Measurements from ENCODE around the gene CUZD1.

Gene CUZD1

DNA sequence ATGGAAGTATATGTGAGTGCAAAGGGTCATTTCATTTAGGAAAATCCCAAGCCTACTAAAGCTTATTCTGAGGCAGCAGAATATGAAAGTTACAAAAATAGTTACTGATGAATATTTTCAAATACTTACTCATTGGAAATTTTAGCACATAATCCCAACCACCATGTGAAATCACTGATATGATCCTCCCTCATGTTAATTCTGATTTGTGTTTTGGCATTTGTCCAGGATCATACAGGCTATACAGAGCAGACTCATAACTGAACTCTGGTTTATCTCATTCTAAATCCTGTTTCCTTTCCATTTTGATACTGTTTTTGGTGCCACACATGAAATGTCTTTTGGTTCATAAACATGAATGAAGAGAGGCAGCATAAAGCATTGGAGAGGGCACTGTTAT, 37.1 kb upstream of the CUZD1 start:
- TF ChIP-seq EZH2phosphoT487 (IDR thresholded peaks at IDR 0.05; ENCODE audit: borderline replicate concordance), result no peak
- TF ChIP-seq, protein P1, sequence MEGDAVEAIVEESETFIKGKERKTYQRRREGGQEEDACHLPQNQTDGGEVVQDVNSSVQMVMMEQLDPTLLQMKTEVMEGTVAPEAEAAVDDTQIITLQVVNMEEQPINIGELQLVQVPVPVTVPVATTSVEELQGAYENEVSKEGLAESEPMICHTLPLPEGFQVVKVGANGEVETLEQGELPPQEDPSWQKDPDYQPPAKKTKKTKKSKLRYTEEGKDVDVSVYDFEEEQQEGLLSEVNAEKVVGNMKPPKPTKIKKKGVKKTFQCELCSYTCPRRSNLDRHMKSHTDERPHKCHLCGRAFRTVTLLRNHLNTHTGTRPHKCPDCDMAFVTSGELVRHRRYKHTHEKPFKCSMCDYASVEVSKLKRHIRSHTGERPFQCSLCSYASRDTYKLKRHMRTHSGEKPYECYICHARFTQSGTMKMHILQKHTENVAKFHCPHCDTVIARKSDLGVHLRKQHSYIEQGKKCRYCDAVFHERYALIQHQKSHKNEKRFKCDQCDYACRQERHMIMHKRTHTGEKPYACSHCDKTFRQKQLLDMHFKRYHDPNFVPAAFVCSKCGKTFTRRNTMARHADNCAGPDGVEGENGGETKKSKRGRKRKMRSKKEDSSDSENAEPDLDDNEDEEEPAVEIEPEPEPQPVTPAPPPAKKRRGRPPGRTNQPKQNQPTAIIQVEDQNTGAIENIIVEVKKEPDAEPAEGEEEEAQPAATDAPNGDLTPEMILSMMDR (conservative IDR thresholded peaks at IDR 0.05; ENCODE audit: low read length), result no peak
- Histone ChIP-seq H3K4me3 (ENCODE audit: low read length, poor library complexity, severe bottlenecking) (no peak overlapping the region), H3K4me1 (ENCODE audit: insufficient read depth, low read length, poor library complexity, severe bottlenecking) (peaks cover 21% of the 10 kb centered on the region), H3K36me3 (ENCODE audit: insufficient read depth, low read length) (no peaks in the 10 kb centered on the region), H2AFZ (ENCODE audit: low read length) (no peak overlapping the region), H3K9ac (ENCODE audit: low read depth, low read length, poor library complexity, severe bottlenecking) (no peak overlapping the region), H3K4me2 (ENCODE audit: low read depth, low read length, poor library complexity, severe bottlenecking) (peak overlapping the region; percentile 14), H3K9me3 (ENCODE audit: insufficient read depth, low read depth, low read length) (no peaks in the 10 kb centered on the region), H3K9me2 (replicated peaks; ENCODE audit: low read depth, low read length) (no peaks in the 10 kb centered on the region), H3K27me3 (ENCODE audit: insufficient read depth, low read length, poor library complexity, severe bottlenecking) (no peaks in the 10 kb centered on the region), H4K20me1 (ENCODE audit: insufficient read depth, low read length, poor library complexity, severe bottlenecking) (peaks cover 11% of the 10 kb centered on the region), H3K79me2 (ENCODE audit: insufficient read depth, low read length) (peaks cover 27% of the 10 kb centered on the region), H3F3A (ENCODE audit: low read depth) (no peaks in the 10 kb centered on the region)

DNA sequence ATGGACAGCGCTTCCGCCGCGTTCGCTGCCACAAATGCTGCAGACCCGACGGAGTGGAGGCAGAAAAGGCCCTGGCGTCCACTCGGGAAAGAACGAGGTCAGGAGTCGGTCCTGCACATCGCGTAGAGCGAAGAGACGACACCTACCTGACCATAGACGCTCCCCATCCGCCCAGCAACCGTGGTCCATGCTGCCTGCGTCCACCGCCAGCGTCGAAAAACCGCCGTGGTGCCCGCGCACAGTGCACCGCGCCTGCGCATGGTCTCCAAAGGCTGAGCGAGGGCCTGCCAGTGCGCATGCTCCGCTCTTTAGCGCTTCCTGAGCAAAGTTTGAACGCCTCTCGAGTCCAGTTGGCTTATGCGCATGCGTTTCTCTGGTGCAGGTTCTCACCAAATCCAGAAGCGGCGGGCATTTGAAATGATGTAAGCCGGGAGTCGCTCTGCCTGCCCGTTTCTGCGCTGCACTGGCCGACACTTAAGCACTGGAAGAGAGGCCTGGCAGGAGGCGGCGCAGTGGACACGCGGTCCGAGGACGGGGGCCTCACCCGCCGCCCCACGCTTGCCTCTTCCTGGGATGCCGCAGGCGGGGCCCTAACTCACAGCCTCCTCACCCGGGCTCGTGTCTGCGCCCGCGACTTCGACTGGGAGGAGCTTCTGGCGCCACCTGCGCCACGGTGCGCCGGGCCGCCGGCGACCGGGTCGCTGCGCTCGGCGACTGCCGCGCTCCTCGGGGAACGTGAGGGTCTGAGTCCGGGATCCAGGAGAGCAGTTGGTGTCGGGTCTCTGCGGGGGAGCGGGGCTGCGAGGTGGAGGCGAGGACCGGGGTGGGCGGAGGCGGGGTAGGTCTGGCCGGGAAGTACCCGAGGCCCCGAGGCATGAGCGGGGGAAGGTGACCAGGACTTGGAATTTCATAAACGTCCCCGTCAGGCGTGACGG, 33.9 kb upstream of the CUZD1 start, which contains the start of gene FAM24B:
TSS of gene FAM24B (minus strand) at position 243 of the 935 bp plus-strand sequence. CDS start 29,066 bp downstream, outside the sequence.
- no peaks in the 10 kb centered on the region for H3K36me3 ChIP-seq (ENCODE audit: insufficient read depth, low read length)
- H3F3A ChIP-seq (ENCODE audit: low read depth), result no peaks in the 10 kb centered on the region; the same call in 1 of the 2 replicates
- H3K27me3 ChIP-seq (ENCODE audit: insufficient read depth, low read length, poor library complexity, severe bottlenecking), result no peaks in the 10 kb centered on the region
- no peaks in the 10 kb centered on the region for H3K9me3 ChIP-seq (ENCODE audit: insufficient read depth, low read depth, low read length)
- peaks cover 59% of the 10 kb centered on the region for H3K79me2 ChIP-seq (ENCODE audit: insufficient read depth, low read length)
- H3K9me2 ChIP-seq (replicated peaks; ENCODE audit: low read depth, low read length), result no peaks in the 10 kb centered on the region
- H3K4me1 ChIP-seq (ENCODE audit: insufficient read depth, low read length, poor library complexity, severe bottlenecking), result peaks cover 42% of the 10 kb centered on the region
- peak within 1 kb of the TSS; percentile 96 for H3K4me2 ChIP-seq (ENCODE audit: low read depth, low read length, poor library complexity, severe bottlenecking)
- TF ChIP-seq, protein P1 (conservative IDR thresholded peaks at IDR 0.05; ENCODE audit: low read length), result no peak
- no peak for TF ChIP-seq EZH2phosphoT487 (IDR thresholded peaks at IDR 0.05; ENCODE audit: borderline replicate concordance)
- H4K20me1 ChIP-seq (ENCODE audit: insufficient read depth, low read length, poor library complexity, severe bottlenecking), result peaks cover 30% of the 10 kb centered on the region
- H2AFZ ChIP-seq (ENCODE audit: low read length), result peak within 1 kb of the TSS; percentile 95
- peak within 1 kb of the TSS; percentile 93 for H3K9ac ChIP-seq (ENCODE audit: low read depth, low read length, poor library complexity, severe bottlenecking)
- H3K4me3 ChIP-seq (ENCODE audit: low read length, poor library complexity, severe bottlenecking), result peak within 1 kb of the TSS; percentile 99

DNA sequence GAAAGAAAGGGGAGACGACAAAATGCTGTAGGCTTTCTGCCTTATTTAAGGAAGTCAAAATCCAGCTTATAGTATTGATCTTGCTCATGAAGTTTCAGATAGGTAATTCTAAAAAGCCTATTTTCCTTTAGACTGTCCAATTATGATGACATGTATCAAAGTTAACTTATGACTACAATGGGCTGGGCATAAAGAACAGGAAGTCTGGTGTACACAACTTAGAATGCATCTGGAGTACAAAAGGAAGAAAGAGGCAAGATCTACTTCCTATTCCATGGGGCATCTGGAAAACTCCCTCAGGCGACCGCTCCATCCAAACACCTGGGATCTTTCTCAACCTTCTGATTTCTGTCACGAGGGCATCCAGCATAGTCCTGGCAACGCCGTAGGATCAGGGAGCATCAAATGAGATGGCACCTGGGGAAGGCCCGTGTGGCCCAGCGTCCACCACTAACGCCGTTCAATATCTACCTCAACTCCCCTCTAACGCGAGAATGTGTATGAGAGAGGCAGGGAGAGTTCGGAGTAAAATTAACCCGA, 33.2 kb upstream of the CUZD1 start:
- Histone ChIP-seq H3K4me2 (ENCODE audit: low read depth, low read length, poor library complexity, severe bottlenecking) (peak overlapping the region; percentile 93), H3K4me1 (ENCODE audit: insufficient read depth, low read length, poor library complexity, severe bottlenecking) (peaks cover 42% of the 10 kb centered on the region), H3K27me3 (ENCODE audit: insufficient read depth, low read length, poor library complexity, severe bottlenecking) (no peaks in the 10 kb centered on the region), H2AFZ (ENCODE audit: low read length) (peak overlapping the region; percentile 88), H3K36me3 (ENCODE audit: insufficient read depth, low read length) (no peaks in the 10 kb centered on the region), H3F3A (ENCODE audit: low read depth) (no peaks in the 10 kb centered on the region; the same call in 1 of the 2 replicates), H3K9me2 (replicated peaks; ENCODE audit: low read depth, low read length) (no peaks in the 10 kb centered on the region), H3K79me2 (ENCODE audit: insufficient read depth, low read length) (peaks cover 66% of the 10 kb centered on the region), H4K20me1 (ENCODE audit: insufficient read depth, low read length, poor library complexity, severe bottlenecking) (peaks cover 32% of the 10 kb centered on the region), H3K4me3 (ENCODE audit: low read length, poor library complexity, severe bottlenecking) (peak overlapping the region; percentile 99), H3K9ac (ENCODE audit: low read depth, low read length, poor library complexity, severe bottlenecking) (peak overlapping the region; percentile 93), H3K9me3 (ENCODE audit: insufficient read depth, low read depth, low read length) (no peaks in the 10 kb centered on the region)
- no peak for TF ChIP-seq EZH2phosphoT487 (IDR thresholded peaks at IDR 0.05; ENCODE audit: borderline replicate concordance)
- TF ChIP-seq, protein P1 (conservative IDR thresholded peaks at IDR 0.05; ENCODE audit: low read length), result no peak

All from Loucy (cell line).